SK-N-SH (cell line): ENCODE data around the gene PGP. TPM values are rescaled to one million over a fixed set of nuclear protein-coding genes. Genes with fewer than 3 reads are reported as not detected.

ENCODE experiments used
- CTCF ChIA-PET: fragments of 300-600, 350-600 bp; formaldehyde crosslinking; extraction: SDS; loops from one replicate; lab custom pipeline; 2021; lab: Yijun Ruan, JAX
- POLR2A ChIA-PET: fragments of 350-600 bp; sonication (Branson Sonifier 250); formaldehyde crosslinking; extraction: SDS; loops from one replicate; lab custom pipeline; 2020; ENCODE audit warnings: antibody characterized with exemption, inconsistent platforms; lab: Yijun Ruan, JAX
- DNase-seq: peaks from one replicate; pipeline ENCODE4 v3.0.0; 2012
- H2AFZ ChIP-seq: fragments of 200-600 bp; sonication (generic); 2 replicates; pipeline ENCODE4 v1.8.1; 2016; ENCODE audit warnings: antibody characterized with exemption, mild to moderate bottlenecking, low read depth
- H3F3A ChIP-seq: fragments of 200-600 bp; sonication (generic); replicated peaks from 2 replicates; pipeline ENCODE3; 2016; ENCODE audit warnings: antibody characterized with exemption, mild to moderate bottlenecking; ENCODE audit not compliant: insufficient read depth
- H3K27ac ChIP-seq, 2 experiments: fragments of 200-500 bp in 1 of 2; fragments of 200-600 bp in 1 of 2; sonication (Bioruptor generic) in 1 of 2; sonication (generic), shearing (Covaris generic) in 1 of 2; 2 replicates each; pipeline versions ENCODE4 v1.5.1 to v1.6.1; 2014 to 2016; ENCODE audit warnings: low read depth in 2 of 2, inconsistent platforms in 1 of 2, low read length in 1 of 2, mild to moderate bottlenecking in 1 of 2, mixed read lengths in 1 of 2
- H3K27me3 ChIP-seq: fragments of 200-600 bp; sonication (generic), shearing (Covaris generic); 2 replicates; pipeline ENCODE4 v1.6.1; 2016; ENCODE audit warnings: mixed run types; ENCODE audit not compliant: insufficient read depth
- H3K36me3 ChIP-seq, 2 experiments: fragments of 200-500 bp in 1 of 2; fragments of 200-600 bp in 1 of 2; sonication (Bioruptor generic) in 1 of 2; sonication (generic) in 1 of 2; replicated peaks in 1 of 2; 2 replicates each; pipeline versions ENCODE3 to v1.5.1; 2014 to 2016; ENCODE audit warnings: low read length in 1 of 2, mild to moderate bottlenecking in 1 of 2; ENCODE audit not compliant: insufficient read depth in 2 of 2, control insufficient read depth in 1 of 2
- H3K4me1 ChIP-seq, 2 experiments: fragments of 200-500 bp in 1 of 2; fragments of 200-600 bp in 1 of 2; sonication (Bioruptor generic) in 1 of 2; sonication (generic), shearing (Covaris generic) in 1 of 2; 2 replicates each; pipeline versions ENCODE4 v1.5.1 to v1.6.1; 2014 to 2016; ENCODE audit warnings: low read depth in 1 of 2, low read length in 1 of 2, mixed run types in 1 of 2; ENCODE audit not compliant: insufficient read depth in 2 of 2, control insufficient read depth in 1 of 2
- H3K4me2 ChIP-seq: fragments of 200-600 bp; sonication (generic), shearing (Covaris generic); 2 replicates; pipeline ENCODE4 v1.6.1; 2017; ENCODE audit warnings: mixed run types
- H3K4me3 ChIP-seq, 2 experiments: fragments of 200-500 bp in 1 of 2; fragments of 200-600 bp in 1 of 2; sonication (Bioruptor generic) in 1 of 2; sonication (generic), shearing (Covaris generic) in 1 of 2; 2 replicates each; pipeline versions ENCODE4 v1.5.1 to v1.8.1; 2014 to 2016; ENCODE audit warnings: low read depth in 2 of 2, inconsistent platforms in 1 of 2, low read length in 1 of 2, mild to moderate bottlenecking in 1 of 2, mixed read lengths in 1 of 2, moderate library complexity in 1 of 2
- H3K79me2 ChIP-seq: fragments of 200-600 bp; sonication (generic); 2 replicates; pipeline ENCODE4 v1.8.1; 2017; ENCODE audit warnings: mild to moderate bottlenecking; ENCODE audit not compliant: insufficient read depth
- H3K9ac ChIP-seq: fragments of 200-600 bp; sonication (generic); 2 replicates; pipeline ENCODE4 v1.6.1; 2017; ENCODE audit warnings: mixed run types
- H3K9me2 ChIP-seq: fragments of 200-600 bp; sonication (generic); 2 replicates; pipeline ENCODE4 v1.6.1; 2017; ENCODE audit warnings: mixed run types
- H3K9me3 ChIP-seq: fragments of 200-600 bp; sonication (generic); 2 replicates; pipeline ENCODE4 v1.6.1; 2017; ENCODE audit warnings: mixed run types, mild to moderate bottlenecking, moderate library complexity
- H4K20me1 ChIP-seq: fragments of 200-600 bp; sonication (generic); 2 replicates; pipeline ENCODE4 v1.6.1; 2017; ENCODE audit warnings: mild to moderate bottlenecking, mixed run types; ENCODE audit not compliant: insufficient read depth
- CTCF ChIP-seq: fragments of 200-600 bp; sonication (generic); IDR thresholded peaks from 2 replicates; pipeline ENCODE4 v1.6.1; 2017; ENCODE audit warnings: antibody characterized with exemption, mild to moderate bottlenecking, moderate library complexity
- ELF1 ChIP-seq: IDR thresholded peaks from 2 replicates; pipeline ENCODE4 v1.4.0; 2012
- EP300 ChIP-seq, 2 experiments: IDR thresholded peaks; 2 replicates each; pipeline versions ENCODE4 v1.4.0 to v1.6.1; 2012; ENCODE audit warnings: borderline replicate concordance in 1 of 2, low read depth in 1 of 2, low read length in 1 of 2
- FOSL2 ChIP-seq: IDR thresholded peaks from 2 replicates; pipeline ENCODE4 v1.4.0; 2012; ENCODE audit warnings: low read depth, mild to moderate bottlenecking, moderate library complexity, borderline replicate concordance
- FOXJ3 ChIP-seq: sonication (generic); formaldehyde crosslinking; IDR thresholded peaks from 2 replicates; pipeline ENCODE4 v1.5.1; 2020; ENCODE audit warnings: mild to moderate bottlenecking, missing genetic modification reagents
- FOXM1 ChIP-seq: IDR thresholded peaks from 2 replicates; pipeline ENCODE4 v1.4.0; 2012; ENCODE audit warnings: low read depth, mild to moderate bottlenecking
- IRF3 ChIP-seq: fragments of 150-350 bp; IDR thresholded peaks from 2 replicates; pipeline ENCODE4 v1.6.1; 2016; ENCODE audit warnings: mild to moderate bottlenecking, low read depth, low read length
- MEF2A ChIP-seq: IDR thresholded peaks from 2 replicates; pipeline ENCODE4 v1.4.0; 2012; ENCODE audit warnings: low read depth, borderline replicate concordance
- MXI1 ChIP-seq: IDR thresholded peaks from 2 replicates; pipeline ENCODE4 v1.6.1; 2012; ENCODE audit warnings: mild to moderate bottlenecking, low read depth, low read length, improper control_type of control experiment
- NFIC ChIP-seq: IDR thresholded peaks from 2 replicates; pipeline ENCODE4 v1.4.0; 2012; ENCODE audit warnings: borderline replicate concordance
- PBX3 ChIP-seq: IDR thresholded peaks from 2 replicates; pipeline ENCODE4; 2012
- POLR2AphosphoS5 ChIP-seq: IDR thresholded peaks from 2 replicates; pipeline ENCODE4 v1.6.1; 2012; ENCODE audit warnings: low read depth, low read length
- RCOR1 ChIP-seq: fragments of 150-350 bp; IDR thresholded peaks from 2 replicates; pipeline ENCODE4 v1.6.1; 2017; ENCODE audit warnings: antibody characterized with exemption, low read length
- SIN3A ChIP-seq: IDR thresholded peaks from 2 replicates; pipeline ENCODE4 v1.6.1; 2012; ENCODE audit warnings: low read depth, mild to moderate bottlenecking, low read length, moderate library complexity, borderline replicate concordance
- TAF1 ChIP-seq: IDR thresholded peaks from 2 replicates; pipeline ENCODE4 v1.6.1; 2012; ENCODE audit warnings: low read depth, mild to moderate bottlenecking, low read length, moderate library complexity, borderline replicate concordance
- TCF12 ChIP-seq: IDR thresholded peaks from 2 replicates; pipeline ENCODE4 v1.4.0; 2012
- USF1 ChIP-seq: IDR thresholded peaks from 2 replicates; pipeline ENCODE4 v1.4.0; 2012; ENCODE audit warnings: low read depth, borderline replicate concordance
- WGBS: methylation state at CpG from one replicate; pipeline ENCODE4 v1.1.6; 2017; ENCODE audit warnings: low lambda C conversion rate; 5-methylcytosine and 5-hydroxymethylcytosine counted together
- polyA plus RNA-seq, 3 experiments: library from polyadenylated mRNA; depleted of rRNA; stranded (reverse); fragments of >200 nt; gene quantifications; 2 replicates each; pipeline ENCODE4 v1.2.3, GENCODE V29; 2012
- TF ChIP-seq, protein P1 (sequence below): IDR thresholded peaks from 2 replicates; pipeline ENCODE4 v1.4.0; 2012; ENCODE audit warnings: low read depth

Gene PGP
- polyA plus RNA-seq, 1 of the 3 experiments (the other 2 are of a cell fraction) = 10.3 TPM

GRCh38 chr16:2166263-2167067 is 48.2 kb downstream of the PGP start:
- Histone ChIP-seq H3F3A (peaks cover 3% of the 10 kb centered on the region), H3K79me2 (peaks cover 34% of the 10 kb centered on the region), H3K4me1 (no peaks in the 10 kb centered on the region), H4K20me1 (peaks cover 29% of the 10 kb centered on the region), H3K9me2 (no peaks in the 10 kb centered on the region), H3K36me3 (peaks cover 0 to 51% of the 10 kb centered on the region in 2 experiments), H3K9me3 (no peaks in the 10 kb centered on the region), H2AFZ (no peak overlapping the region), H3K27me3 (no peaks in the 10 kb centered on the region), H3K9ac (no peak overlapping the region), H3K4me3 (no peak overlapping the region), H3K27ac (no peak overlapping the region), H3K4me2 (no peak overlapping the region)
- TF ChIP-seq FOXJ3 = no peak
- no peak for TF ChIP-seq USF1
- no peak for TF ChIP-seq TCF12
- TF ChIP-seq, protein P1, sequence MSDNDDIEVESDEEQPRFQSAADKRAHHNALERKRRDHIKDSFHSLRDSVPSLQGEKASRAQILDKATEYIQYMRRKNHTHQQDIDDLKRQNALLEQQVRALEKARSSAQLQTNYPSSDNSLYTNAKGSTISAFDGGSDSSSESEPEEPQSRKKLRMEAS = no peak
- no peak for TF ChIP-seq MXI1
- TF ChIP-seq FOXM1 = no peak
- no peak for TF ChIP-seq FOSL2
- no peak for TF ChIP-seq PBX3
- TF ChIP-seq CTCF = no peak
- TF ChIP-seq MEF2A = no peak
- no peak for TF ChIP-seq POLR2AphosphoS5
- TF ChIP-seq SIN3A = no peak
- CTCF ChIA-PET = interaction anchor here (1.0 kb wide), 2 partner anchors 12 to 163 kb away, joined by 3 to 7 read pairs; partner anchors contain the start of gene TRAF7
- POLR2A ChIA-PET = interaction anchor here (3.5 kb wide), 1 partner anchor 11 kb away, joined by 16 read pairs; the partner anchor contains the start of gene TRAF7
- 94% methylated on average over 14 of the region's 17 CpGs for WGBS
- no peak for DNase-seq

DNA sequence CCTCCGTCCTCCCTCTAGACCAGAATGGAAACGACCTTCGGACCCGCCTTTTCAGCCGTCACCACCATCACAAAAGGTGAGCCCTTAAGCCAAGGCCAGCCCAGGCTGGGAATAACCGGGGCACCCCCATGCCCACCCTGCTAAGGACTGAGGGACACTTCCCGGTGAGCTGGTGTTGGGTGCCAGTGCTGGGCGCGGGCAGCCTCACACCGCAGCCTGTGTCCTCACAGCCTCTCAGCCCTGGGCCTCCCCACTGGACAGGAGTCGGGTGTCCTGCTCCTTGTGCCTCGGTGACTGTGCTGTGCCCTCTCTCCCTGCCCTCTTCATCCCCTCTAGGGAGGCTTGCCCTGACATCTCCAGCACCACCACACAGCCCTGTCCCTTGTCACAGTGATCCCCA is 48.8 kb downstream of the PGP start:
- Histone ChIP-seq H3K9me3 (no peaks in the 10 kb centered on the region), H3F3A (peaks cover 3% of the 10 kb centered on the region), H3K27ac (no peak overlapping the region), H4K20me1 (peaks cover 33% of the 10 kb centered on the region), H3K9ac (no peak overlapping the region), H3K79me2 (peaks cover 39% of the 10 kb centered on the region), H3K4me1 (no peaks in the 10 kb centered on the region), H2AFZ (no peak overlapping the region), H3K4me2 (no peak overlapping the region), H3K27me3 (no peaks in the 10 kb centered on the region), H3K9me2 (no peaks in the 10 kb centered on the region), H3K4me3 (no peak overlapping the region), H3K36me3 (peaks cover 0 to 45% of the 10 kb centered on the region in 2 experiments)
- ChIA-PET POLR2A (interaction anchor here (3.5 kb wide), 1 partner anchor 11 kb away, joined by 16 read pairs; the partner anchor contains the start of gene TRAF7), CTCF (interaction anchor here (1.0 kb wide), 1 partner anchor 162 kb away, joined by 7 read pairs; no protein-coding TSS in a partner anchor)
- no peak for DNase-seq
- WGBS = 100% methylated on average over 4 of the region's 12 CpGs
- TF ChIP-seq EP300 (IDR thresholded peaks at IDR 0.05; ENCODE audit: borderline replicate concordance in 1 of 2, low read depth in 1 of 2, low read length in 1 of 2) (no peak), TCF12 (no peak), ELF1 (no peak), TAF1 (no peak), RCOR1 (no peak), POLR2AphosphoS5 (no peak), IRF3 (no peak), NFIC (no peak)
